GM18870 (cell line): Measurements from ENCODE around the gene DNAH17.

Experiments used
- ATAC-seq: cut with Tn5 transposase; IDR thresholded peaks from one replicate; pipeline ENCODE4 v1.9.1; 2021; ENCODE audit warnings: moderate library complexity; ENCODE audit not compliant: unreplicated experiment

Gene DNAH17

GRCh38 chr17:78459696-78460095, 117.5 kb downstream of the DNAH17 start:
- no peak for ATAC-seq

- no peak for ATAC-seq
Observed at GRCh38 chr17:78458736-78459335, 118.4 kb downstream of the DNAH17 start.

- ATAC-seq = no peak
Observed at GRCh38 chr17:78458091-78458490, 119.1 kb downstream of the DNAH17 start.

- ATAC-seq = no peak
Observed at GRCh38 chr17:78454346-78454745, 122.8 kb downstream of the DNAH17 start.

- ATAC-seq = no peak
Observed at GRCh38 chr17:78451753-78452152, 125.4 kb downstream of the DNAH17 start.

- no peak for ATAC-seq
Observed at GRCh38 chr17:78450696-78451345, 126.4 kb downstream of the DNAH17 start.

- no peak for ATAC-seq
Observed at GRCh38 chr17:78449983-78450595, 127.1 kb downstream of the DNAH17 start.

- no peak for ATAC-seq
Observed at GRCh38 chr17:78448356-78448993, 128.7 kb downstream of the DNAH17 start.

- no peak for ATAC-seq
Observed at GRCh38 chr17:78446833-78447232, 130.4 kb downstream of the DNAH17 start.

GRCh38 chr17:78444392-78444791, 132.8 kb downstream of the DNAH17 start:
- ATAC-seq = no peak

GRCh38 chr17:78442648-78443218, 134.5 kb downstream of the DNAH17 start:
- ATAC-seq = no peak

- no peak for ATAC-seq
Observed at GRCh38 chr17:78441271-78441971, 135.8 kb downstream of the DNAH17 start.

GRCh38 chr17:78438694-78439325, 138.4 kb downstream of the DNAH17 start:
- no peak for ATAC-seq

- no peak for ATAC-seq
Observed at GRCh38 chr17:78438271-78438691, 138.9 kb downstream of the DNAH17 start.

- ATAC-seq = no peak
Observed at GRCh38 chr17:78437508-78438169, 139.6 kb downstream of the DNAH17 start.

- no peak for ATAC-seq
Observed at GRCh38 chr17:78435330-78436005, 141.7 kb downstream of the DNAH17 start.

- no peak for ATAC-seq
Observed at GRCh38 chr17:78434455-78435329, 142.5 kb downstream of the DNAH17 start.

- no peak for ATAC-seq
Observed at GRCh38 chr17:78433780-78434335, 143.3 kb downstream of the DNAH17 start.
